Mesenchymal stem cell (in vitro differentiated cells and primary cell): ENCODE results near the gene KRT6B.

Source experiments
- DNase-seq: peaks from one replicate; pipeline ENCODE4 v3.0.0-alpha.2; 2013
- H2AFZ ChIP-seq: one replicate; pipeline ENCODE4 v1.6.1; 2013; ENCODE audit warnings: low read depth, mild to moderate bottlenecking, control low read depth, inconsistent platforms, low read length, moderate library complexity
- H2AK5ac ChIP-seq: 2 replicates; pipeline ENCODE4 v1.6.1; 2013; ENCODE audit warnings: low read length, moderate library complexity, mild to moderate bottlenecking, inconsistent platforms; ENCODE audit not compliant: severe bottlenecking
- H2BK120ac ChIP-seq: one replicate; pipeline ENCODE4 v1.6.1; 2013; ENCODE audit warnings: low read depth, mild to moderate bottlenecking, inconsistent platforms, low read length, moderate library complexity
- H2BK12ac ChIP-seq, 2 experiments: one replicate each; pipeline ENCODE4 v1.6.1; 2013; ENCODE audit warnings: inconsistent platforms in 2 of 2, low read length in 2 of 2, mild to moderate bottlenecking in 2 of 2, moderate library complexity in 2 of 2, control low read depth in 1 of 2
- H2BK15ac ChIP-seq: one replicate; pipeline ENCODE4 v1.6.1; 2013; ENCODE audit warnings: mild to moderate bottlenecking, low read depth, inconsistent platforms; ENCODE audit not compliant: poor library complexity, severe bottlenecking
- H2BK5ac ChIP-seq: 2 replicates; pipeline ENCODE4 v1.6.1; 2013; ENCODE audit warnings: low read depth, mild to moderate bottlenecking, low read length, control low read depth, inconsistent platforms; ENCODE audit not compliant: poor library complexity, severe bottlenecking
- H3K14ac ChIP-seq, 2 experiments: one replicate each; pipeline ENCODE4 v1.6.1; 2013; ENCODE audit warnings: inconsistent platforms in 2 of 2, low read length in 2 of 2, control low read depth in 1 of 2, mild to moderate bottlenecking in 1 of 2, moderate library complexity in 1 of 2
- H3K18ac ChIP-seq, 2 experiments: one replicate each; pipeline ENCODE4 v1.6.1; 2013; ENCODE audit warnings: inconsistent platforms in 2 of 2, low read length in 2 of 2, control low read depth in 1 of 2, low read depth in 1 of 2, mild to moderate bottlenecking in 1 of 2
- H3K23ac ChIP-seq, 2 experiments: one replicate each; pipeline ENCODE4 v1.6.1; 2013; ENCODE audit warnings: inconsistent platforms in 2 of 2, low read length in 2 of 2, mild to moderate bottlenecking in 2 of 2, moderate library complexity in 2 of 2, control low read depth in 1 of 2
- H3K27ac ChIP-seq: 2 replicates; pipeline ENCODE4 v1.5.1; 2013; ENCODE audit warnings: mild to moderate bottlenecking, moderate library complexity, low read length, control low read depth, inconsistent platforms; ENCODE audit not compliant: poor library complexity, severe bottlenecking
- H3K27me3 ChIP-seq, 2 experiments: 2 replicates each; pipeline versions ENCODE4 v1.6.1 to v1.7.0; 2013; ENCODE audit warnings: low read length in 2 of 2, mild to moderate bottlenecking in 2 of 2, moderate library complexity in 2 of 2, control low read depth in 1 of 2, inconsistent platforms in 1 of 2; ENCODE audit not compliant: control insufficient read depth in 1 of 2, insufficient read depth in 1 of 2
- H3K36me3 ChIP-seq, 2 experiments: 2 replicates each; pipeline versions ENCODE4 v1.6.1 to v1.7.0; 2013; ENCODE audit warnings: low read length in 2 of 2, control low read depth in 1 of 2, inconsistent platforms in 1 of 2, low read depth in 1 of 2, mild to moderate bottlenecking in 1 of 2; ENCODE audit not compliant: insufficient read depth in 2 of 2, control insufficient read depth in 1 of 2
- H3K4ac ChIP-seq, 2 experiments: one replicate each; pipeline ENCODE4 v1.6.1; 2013; ENCODE audit warnings: inconsistent platforms in 2 of 2, low read length in 2 of 2, mild to moderate bottlenecking in 2 of 2, moderate library complexity in 2 of 2, control low read depth in 1 of 2, low read depth in 1 of 2
- H3K4me1 ChIP-seq: 2 replicates; pipeline ENCODE4 v1.6.1; 2013; ENCODE audit warnings: low read depth, low read length, control low read depth; ENCODE audit not compliant: control insufficient read depth, insufficient read depth
- H3K4me2 ChIP-seq: 2 replicates; pipeline ENCODE4 v1.6.1; 2013; ENCODE audit warnings: low read length, mild to moderate bottlenecking, inconsistent platforms; ENCODE audit not compliant: poor library complexity, severe bottlenecking
- H3K4me3 ChIP-seq, 2 experiments: 2 replicates each; pipeline versions ENCODE4 v1.5.1 to v1.7.0; 2013; ENCODE audit warnings: low read length in 2 of 2, mild to moderate bottlenecking in 2 of 2, control low read depth in 1 of 2, low read depth in 1 of 2; ENCODE audit not compliant: insufficient read depth in 1 of 2
- H3K79me1 ChIP-seq: replicated peaks from 2 replicates; pipeline ENCODE4 v1.6.1; 2013; ENCODE audit warnings: mild to moderate bottlenecking, control low read depth, low read length, inconsistent platforms; ENCODE audit not compliant: poor library complexity, severe bottlenecking
- H3K9ac ChIP-seq: 2 replicates; pipeline ENCODE4 v1.7.0; 2013; ENCODE audit warnings: mild to moderate bottlenecking, low read length, moderate library complexity
- H3K9me3 ChIP-seq: 2 replicates; pipeline ENCODE4 v1.7.0; 2013; ENCODE audit warnings: mild to moderate bottlenecking, low read length; ENCODE audit not compliant: control insufficient read depth
- H4K8ac ChIP-seq: one replicate; pipeline ENCODE4 v1.6.1; 2013; ENCODE audit warnings: inconsistent platforms, mild to moderate bottlenecking, low read length, moderate library complexity
- H4K91ac ChIP-seq: one replicate; pipeline ENCODE4 v1.6.1; 2013; ENCODE audit warnings: mild to moderate bottlenecking, low read length, inconsistent platforms
- WGBS: methylation state at CpG from one replicate; pipeline ENCODE4 v1.1.7; 2013; ENCODE audit warnings: mixed read lengths; 5-methylcytosine and 5-hydroxymethylcytosine counted together

KRT6B gene

GRCh38 chr12:52498946-52499345, 47.0 kb upstream of the KRT6B start:
- Histone ChIP-seq H3K79me1 (no peaks in the 10 kb centered on the region), H3K9me3 (no peaks in the 10 kb centered on the region), H4K8ac (no peak overlapping the region), H4K91ac (no peak overlapping the region), H2BK12ac (no peak overlapping the region), H2BK5ac (no peak overlapping the region), H2BK120ac (no peak overlapping the region), H2AFZ (no peak overlapping the region), H3K4me3 (no peak overlapping the region), H3K27me3 (peaks cover 14 to 34% of the 10 kb centered on the region in 2 experiments), H2AK5ac (no peak overlapping the region), H3K4ac (no peak overlapping the region), H3K36me3 (no peaks in the 10 kb centered on the region), H2BK15ac (no peak overlapping the region), H3K4me2 (no peak overlapping the region), H3K9ac (no peak overlapping the region), H3K4me1 (peaks cover 2% of the 10 kb centered on the region), H3K18ac (no peak overlapping the region), H3K14ac (no peak overlapping the region), H3K23ac (no peak overlapping the region), H3K27ac (no peak overlapping the region)
- WGBS, result no CpG with 5 or more reads among the region's 1 CpG
- no peak for DNase-seq

- H3K4me2 ChIP-seq, result no peak overlapping the region
- no peak overlapping the region for H4K91ac ChIP-seq
- peaks cover 2% of the 10 kb centered on the region for H3K4me1 ChIP-seq
- DNase-seq, result no peak
- no peak overlapping the region for H3K4me3 ChIP-seq
- no peak overlapping the region for H4K8ac ChIP-seq
- no peak overlapping the region for H2AFZ ChIP-seq
- H3K23ac ChIP-seq, result no peak overlapping the region
- 85% methylated on average over 7 of the region's 7 CpGs for WGBS
- H3K14ac ChIP-seq, result no peak overlapping the region
- no peak overlapping the region for H2BK15ac ChIP-seq
- H3K27me3 ChIP-seq, result peaks cover 20 to 37% of the 10 kb centered on the region in 2 experiments
- H3K9ac ChIP-seq, result no peak overlapping the region
- H2BK5ac ChIP-seq, result no peak overlapping the region
- H3K9me3 ChIP-seq, result no peaks in the 10 kb centered on the region
- H2AK5ac ChIP-seq, result no peak overlapping the region
- no peak overlapping the region for H3K27ac ChIP-seq
- no peak overlapping the region for H2BK120ac ChIP-seq
- no peak overlapping the region for H3K4ac ChIP-seq
- H3K36me3 ChIP-seq, result no peaks in the 10 kb centered on the region
- H2BK12ac ChIP-seq, result no peak overlapping the region
- no peaks in the 10 kb centered on the region for H3K79me1 ChIP-seq
- no peak overlapping the region for H3K18ac ChIP-seq
These were observed 46.0 kb upstream of the KRT6B start for GRCh38 chr12:52497975-52498374.

DNA sequence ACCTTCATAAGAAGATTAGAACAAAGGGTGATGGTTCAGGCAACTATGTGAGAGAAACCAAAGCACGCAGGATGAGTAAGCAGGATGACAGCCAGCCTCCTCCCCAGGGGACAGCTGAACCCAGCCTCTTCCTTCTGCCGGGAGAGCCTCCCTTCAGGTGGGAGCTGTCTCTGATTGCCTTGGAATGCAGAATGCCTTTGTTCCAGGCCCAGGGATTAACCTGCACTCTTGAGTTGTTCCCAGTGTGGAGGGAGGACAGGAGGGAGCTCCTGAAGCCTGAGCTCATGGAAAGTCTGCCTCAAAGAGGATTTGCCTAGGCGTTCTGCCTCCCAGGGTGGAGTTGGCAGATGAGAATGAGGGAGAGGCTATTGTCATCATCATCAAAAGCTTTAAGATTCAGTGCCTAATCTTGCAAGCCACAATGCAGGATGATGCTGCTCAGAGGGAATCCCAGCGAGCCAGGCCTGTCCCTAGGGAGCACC, 44.7 kb upstream of the KRT6B start:
- no peaks in the 10 kb centered on the region for H3K79me1 ChIP-seq
- no peak overlapping the region for H3K4me2 ChIP-seq
- H3K9me3 ChIP-seq, result no peaks in the 10 kb centered on the region
- no peak overlapping the region for H3K4me3 ChIP-seq
- H2BK12ac ChIP-seq, result no peak overlapping the region
- peaks cover 2% of the 10 kb centered on the region for H3K4me1 ChIP-seq
- no peak overlapping the region for H3K27ac ChIP-seq
- DNase-seq, result peak; percentile 22
- H3K14ac ChIP-seq, result no peak overlapping the region
- no peak overlapping the region for H2BK15ac ChIP-seq
- no peak overlapping the region for H3K4ac ChIP-seq
- no peak overlapping the region for H3K18ac ChIP-seq
- 22% methylated on average over 4 of the region's 4 CpGs for WGBS
- no peak overlapping the region for H4K8ac ChIP-seq
- H2BK5ac ChIP-seq, result no peak overlapping the region
- no peak overlapping the region for H2AK5ac ChIP-seq
- no peak overlapping the region for H3K9ac ChIP-seq
- H3K27me3 ChIP-seq, result peaks cover 21 to 45% of the 10 kb centered on the region in 2 experiments
- no peak overlapping the region for H2BK120ac ChIP-seq
- no peak overlapping the region for H4K91ac ChIP-seq
- H3K36me3 ChIP-seq, result no peaks in the 10 kb centered on the region
- no peak overlapping the region for H2AFZ ChIP-seq
- H3K23ac ChIP-seq, result no peak overlapping the region

GRCh38 chr12:52496054-52496453, 44.1 kb upstream of the KRT6B start:
- Histone ChIP-seq H3K4me1 (peaks cover 2% of the 10 kb centered on the region), H3K23ac (no peak overlapping the region), H4K8ac (no peak overlapping the region), H2BK15ac (no peak overlapping the region), H3K36me3 (no peaks in the 10 kb centered on the region), H2BK12ac (no peak overlapping the region), H3K4me3 (no peak overlapping the region), H3K18ac (no peak overlapping the region), H3K27ac (no peak overlapping the region), H2AK5ac (no peak overlapping the region), H3K9ac (no peak overlapping the region), H2BK120ac (no peak overlapping the region), H3K4me2 (no peak overlapping the region), H2BK5ac (no peak overlapping the region), H3K27me3 (peaks cover 25 to 50% of the 10 kb centered on the region in 2 experiments), H3K9me3 (no peaks in the 10 kb centered on the region), H3K79me1 (no peaks in the 10 kb centered on the region), H3K14ac (no peak overlapping the region), H3K4ac (no peak overlapping the region), H4K91ac (no peak overlapping the region), H2AFZ (no peak overlapping the region)
- DNase-seq, result no peak
- 53% methylated on average over 1 of the region's 2 CpGs for WGBS
